Naive thymus-derived CD4-positive, alpha-beta T cell (primary cell): ENCODE data around the gene ZFYVE28. TPM values are rescaled to one million over a fixed set of nuclear protein-coding genes. Genes with fewer than 3 reads are reported as not detected.

Source experiments
- ATAC-seq: fragments of 150-1000 bp; cut with Tn5 transposase; 2 replicates; pipeline ENCODE4 v1.10.0; 2021; ENCODE audit warnings: mild to moderate bottlenecking, moderate library complexity
- CTCF ChIA-PET: fragments of 350-600 bp; sonication (Branson Sonifier 250); formaldehyde crosslinking; loops from one replicate; lab custom pipeline; 2021; ENCODE audit warnings: antibody characterized with exemption; lab: Charles Lee
- POLR2A ChIA-PET: fragments of 350-600 bp; sonication (Branson Sonifier 250); formaldehyde crosslinking; loops from one replicate; lab custom pipeline; 2021; ENCODE audit warnings: antibody characterized with exemption, inconsistent platforms; lab: Charles Lee
- DNase-seq, 9 donors: peaks; one replicate each; pipeline versions ENCODE4 v3.0.0 to v3.0.0-alpha.2; 2020 to 2022; ENCODE audit warnings: mixed read lengths in 1 of 9
- H3K27ac ChIP-seq: one replicate; pipeline ENCODE4 v1.7.0; 2013; ENCODE audit warnings: mild to moderate bottlenecking, low read depth, low read length, moderate library complexity
- H3K27me3 ChIP-seq, 2 donors: one replicate each; pipeline ENCODE4 v1.7.0; 2013; ENCODE audit warnings: low read length in 2 of 2, mild to moderate bottlenecking in 2 of 2, moderate library complexity in 2 of 2; ENCODE audit not compliant: control insufficient read depth in 2 of 2, insufficient read depth in 2 of 2
- H3K36me3 ChIP-seq, 3 experiments: 1 replicate in 2 of 3; 2 replicates in 1 of 3; pipeline ENCODE4 v1.7.0; 2013; ENCODE audit warnings: low read length in 3 of 3, mild to moderate bottlenecking in 3 of 3, moderate library complexity in 1 of 3; ENCODE audit not compliant: insufficient read depth in 3 of 3, control insufficient read depth in 2 of 3
- H3K4me1 ChIP-seq, 2 donors: one replicate each; pipeline ENCODE4 v1.7.0; 2013; ENCODE audit warnings: low read length in 2 of 2, mild to moderate bottlenecking in 2 of 2, moderate library complexity in 1 of 2; ENCODE audit not compliant: control insufficient read depth in 2 of 2, insufficient read depth in 2 of 2
- H3K4me3 ChIP-seq: 2 replicates; pipeline ENCODE4 v1.7.0; 2013; ENCODE audit warnings: mild to moderate bottlenecking, low read length
- H3K9me3 ChIP-seq, 3 experiments: 1 replicate in 2 of 3; 2 replicates in 1 of 3; pipeline ENCODE4 v1.7.0; 2013; ENCODE audit warnings: low read length in 3 of 3; ENCODE audit not compliant: control insufficient read depth in 2 of 3
- H3K27ac Mint-ChIP-seq, 9 donors: one replicate each; pipeline ENCODE4 v1.8.0; 2020 to 2022; ENCODE audit warnings: mixed read lengths in 9 of 9, mild to moderate bottlenecking in 8 of 9, moderate library complexity in 5 of 9, inconsistent platforms in 2 of 9
- H3K27me3 Mint-ChIP-seq, 5 donors: one replicate each; pipeline ENCODE4 v1.8.0; 2021 to 2022; ENCODE audit warnings: mixed read lengths in 5 of 5, mild to moderate bottlenecking in 1 of 5
- H3K36me3 Mint-ChIP-seq, 5 donors: one replicate each; pipeline ENCODE4 v1.8.0; 2020 to 2022; ENCODE audit warnings: mixed read lengths in 5 of 5, mild to moderate bottlenecking in 3 of 5, inconsistent platforms in 1 of 5
- H3K4me1 Mint-ChIP-seq, 7 donors: one replicate each; pipeline ENCODE4 v1.8.0; 2020 to 2022; ENCODE audit warnings: mixed read lengths in 7 of 7, mild to moderate bottlenecking in 3 of 7, inconsistent platforms in 1 of 7
- H3K4me3 Mint-ChIP-seq, 10 donors: one replicate each; pipeline ENCODE4 v1.8.0; 2020 to 2022; ENCODE audit warnings: mild to moderate bottlenecking in 10 of 10, mixed read lengths in 10 of 10, moderate library complexity in 6 of 10, inconsistent platforms in 2 of 10
- H3K9me3 Mint-ChIP-seq, 11 donors: one replicate each; pipeline ENCODE4 v1.8.0; 2020 to 2022; ENCODE audit warnings: mixed read lengths in 11 of 11, mild to moderate bottlenecking in 4 of 11, inconsistent platforms in 1 of 11, moderate library complexity in 1 of 11
- intact Hi-C, 2 donors: fragments of 100-400 bp; cut with micrococcal nuclease; formaldehyde crosslinking; loops; one replicate each; pipeline ENCODE4 v1.15.1; 2023
- polyA plus RNA-seq, 2 donors: library from polyadenylated mRNA; unstranded; fragments of 300-500 nt; fragmentation: Illumina TruSeq; gene quantifications; one replicate each; pipeline ENCODE4 v1.2.3, GENCODE V29; 2021
- total RNA-seq, 6 experiments: library from RNA in 5 of 6; stranded (reverse) in 5 of 6; gene quantifications; 1 replicate in 5 of 6; 2 replicates in 1 of 6; pipeline ENCODE4 v1.2.3 and lab custom pipeline; 2021 to 2026

Gene ZFYVE28
- total and polyA plus RNA-seq, 7 experiments from 2014 or later: 6.1 to 26.5 (median 15.9) TPM

- DNase-seq (peak in 2 of 9 donors; percentile 22 to 31), ATAC-seq (no peak)
- H3K4me1 Mint-ChIP-seq: peaks cover 11 to 53% (median 35%) of the 10 kb centered on the region in 7 donors
- peaks cover 0 to 3% (median 0%) of the 10 kb centered on the region in 5 donors for H3K27me3 Mint-ChIP-seq
- H3K27ac ChIP-seq: no peak overlapping the region
- H3K9me3 ChIP-seq: no peaks in the 10 kb centered on the region
- intact Hi-C loops: no loop called here
- H3K27ac Mint-ChIP-seq: peak overlapping the region in 8 of 9 donors; percentile 69 to 96 (median 90)
- peaks cover 0 to 10% (median 1%) of the 10 kb centered on the region in 11 donors for H3K9me3 Mint-ChIP-seq
- H3K36me3 Mint-ChIP-seq: peaks cover 0 to 14% (median 9%) of the 10 kb centered on the region in 5 donors
- H3K4me3 Mint-ChIP-seq: peak overlapping the region in 9 of 10 donors; percentile 10 to 81 (median 60)
- CTCF ChIA-PET: no interaction called here
- POLR2A ChIA-PET: interaction anchor here (1.2 kb wide), 1 partner anchor 36 kb away, joined by 3 read pairs; the partner anchor contains the start of gene MXD4
- H3K27me3 ChIP-seq: no peaks in the 10 kb centered on the region
- H3K4me3 ChIP-seq: no peak overlapping the region
- no peaks in the 10 kb centered on the region for H3K36me3 ChIP-seq
- peaks cover 0 to 23% of the 10 kb centered on the region in 2 donors for H3K4me1 ChIP-seq
These were observed 120.6 kb downstream of the ZFYVE28 start for GRCh38 chr4:2297606-2298531.

GRCh38 chr4:2296631-2297601 lies 121.5 kb downstream of the ZFYVE28 start:
- Histone ChIP-seq H3K27ac (no peak overlapping the region), H3K36me3 (no peaks in the 10 kb centered on the region), H3K4me3 (no peak overlapping the region), H3K27me3 (no peaks in the 10 kb centered on the region), H3K9me3 (no peaks in the 10 kb centered on the region), H3K4me1 (peaks cover 1 to 27% of the 10 kb centered on the region in 2 donors)
- peak overlapping the region in 9 of 10 donors; percentile 10 to 81 (median 60) for H3K4me3 Mint-ChIP-seq
- H3K36me3 Mint-ChIP-seq: peaks cover 0 to 7% (median 4%) of the 10 kb centered on the region in 5 donors
- peaks cover 11 to 63% (median 43%) of the 10 kb centered on the region in 7 donors for H3K4me1 Mint-ChIP-seq
- peak overlapping the region in 8 of 9 donors; percentile 73 to 96 (median 86) for H3K27ac Mint-ChIP-seq
- peaks cover 0 to 6% (median 0%) of the 10 kb centered on the region in 5 donors for H3K27me3 Mint-ChIP-seq
- peaks cover 0 to 16% (median 2%) of the 10 kb centered on the region in 11 donors for H3K9me3 Mint-ChIP-seq
- ChIA-PET POLR2A (interaction anchor here (1.2 kb wide), 1 partner anchor 35 kb away, joined by 3 read pairs; the partner anchor contains the start of gene MXD4), CTCF (no interaction called here)
- intact Hi-C loops: no loop called here
- DNase-seq (peak in 4 of 9 donors; percentile 26 to 40 (median 27)), ATAC-seq (peak; percentile 36)

- H3K27me3 Mint-ChIP-seq: peaks cover 0 to 6% (median 0%) of the 10 kb centered on the region in 5 donors
- CTCF ChIA-PET: interaction anchor here (0.6 kb wide), 1 partner anchor 239 kb away, joined by 3 read pairs; no protein-coding TSS in a partner anchor
- Histone ChIP-seq H3K27me3 (no peaks in the 10 kb centered on the region), H3K4me3 (no peak overlapping the region), H3K27ac (peak overlapping the region; percentile 2), H3K36me3 (no peaks in the 10 kb centered on the region), H3K4me1 (peaks cover 10 to 36% of the 10 kb centered on the region in 2 donors), H3K9me3 (no peaks in the 10 kb centered on the region)
- ATAC-seq: no peak
- peaks cover 15 to 68% (median 45%) of the 10 kb centered on the region in 7 donors for H3K4me1 Mint-ChIP-seq
- DNase-seq: no peak
- peak overlapping the region in 7 of 10 donors; percentile 15 to 76 (median 48) for H3K4me3 Mint-ChIP-seq
- POLR2A ChIA-PET: interaction anchor here (0.7 to 1.0 kb wide), 2 partner anchors 14 to 33 kb away, joined by 3 to 4 read pairs; no protein-coding TSS in a partner anchor
- intact Hi-C loops: no loop called here
- H3K27ac Mint-ChIP-seq: peak overlapping the region in 8 of 9 donors; percentile 72 to 95 (median 88)
- peaks cover 0 to 7% (median 4%) of the 10 kb centered on the region in 5 donors for H3K36me3 Mint-ChIP-seq
- peaks cover 0 to 16% (median 2%) of the 10 kb centered on the region in 11 donors for H3K9me3 Mint-ChIP-seq
These were observed 122.5 kb downstream of the ZFYVE28 start for GRCh38 chr4:2295900-2296442.

GRCh38 chr4:2295500-2295899 lies 122.9 kb downstream of the ZFYVE28 start:
- intact Hi-C loops: no loop called here
- H3K4me3 ChIP-seq: no peak overlapping the region
- Mint-ChIP-seq H3K36me3 (peaks cover 0 to 7% (median 4%) of the 10 kb centered on the region in 5 donors), H3K4me1 (peaks cover 19 to 73% (median 50%) of the 10 kb centered on the region in 7 donors), H3K27ac (peak overlapping the region in 8 of 9 donors; percentile 72 to 95 (median 88)), H3K4me3 (peak overlapping the region in 8 of 10 donors; percentile 20 to 76 (median 48)), H3K9me3 (peaks cover 0 to 16% (median 2%) of the 10 kb centered on the region in 11 donors), H3K27me3 (peaks cover 0 to 8% (median 0%) of the 10 kb centered on the region in 5 donors)
- H3K27ac ChIP-seq: peak overlapping the region; percentile 2
- DNase-seq (peak in 1 of 9 donors; percentile 12), ATAC-seq (no peak)
- H3K4me1 ChIP-seq: peaks cover 14 to 40% of the 10 kb centered on the region in 2 donors
- POLR2A ChIA-PET: interaction anchor here (0.7 to 1.0 kb wide), 2 partner anchors 14 to 33 kb away, joined by 3 to 4 read pairs; no protein-coding TSS in a partner anchor
- H3K36me3 ChIP-seq: no peaks in the 10 kb centered on the region
- H3K9me3 ChIP-seq: no peaks in the 10 kb centered on the region
- CTCF ChIA-PET: interaction anchor here (0.6 kb wide), 1 partner anchor 240 kb away, joined by 3 read pairs; no protein-coding TSS in a partner anchor
- H3K27me3 ChIP-seq: no peaks in the 10 kb centered on the region

GRCh38 chr4:2292646-2293108 lies 125.8 kb downstream of the ZFYVE28 start:
- H3K4me1 ChIP-seq: peaks cover 25 to 57% of the 10 kb centered on the region in 2 donors
- H3K36me3 ChIP-seq: no peaks in the 10 kb centered on the region
- Mint-ChIP-seq H3K9me3 (peaks cover 0 to 16% (median 2%) of the 10 kb centered on the region in 11 donors), H3K4me3 (peak overlapping the region in 4 of 10 donors; percentile 12 to 57 (median 23)), H3K4me1 (peaks cover 15 to 74% (median 46%) of the 10 kb centered on the region in 7 donors), H3K36me3 (peaks cover 0 to 4% (median 0%) of the 10 kb centered on the region in 5 donors), H3K27ac (peak overlapping the region in 8 of 9 donors; percentile 64 to 99 (median 90)), H3K27me3 (peaks cover 0 to 5% (median 0%) of the 10 kb centered on the region in 5 donors)
- POLR2A ChIA-PET: no interaction called here
- no peak overlapping the region for H3K4me3 ChIP-seq
- CTCF ChIA-PET: no interaction called here
- DNase-seq (no peak), ATAC-seq (no peak)
- intact Hi-C loops: no loop called here
- no peaks in the 10 kb centered on the region for H3K9me3 ChIP-seq
- no peak overlapping the region for H3K27ac ChIP-seq
- H3K27me3 ChIP-seq: no peaks in the 10 kb centered on the region
